ACC112 (cell line): ENCODE results near the gene SKIL.

Source experiments
- H2AFZ ChIP-seq: fragments of 200-600 bp; sonication (generic); one replicate; pipeline ENCODE4 v1.6.0; 2017; ENCODE audit warnings: antibody characterized with exemption, low read length; ENCODE audit not compliant: unreplicated experiment
- H3K27ac ChIP-seq: fragments of 200-600 bp; sonication (generic); 2 replicates; pipeline ENCODE4 v1.5.1; 2014; ENCODE audit warnings: low read depth, mild to moderate bottlenecking, antibody characterized with exemption, low read length, moderate library complexity
- H3K27me3 ChIP-seq: fragments of 200-600 bp; sonication (generic); 2 replicates; pipeline ENCODE4 v1.6.1; 2014; ENCODE audit warnings: mild to moderate bottlenecking, antibody characterized with exemption, low read length, moderate library complexity, mixed read lengths; ENCODE audit not compliant: insufficient read depth
- H3K36me3 ChIP-seq: fragments of 200-600 bp; sonication (generic); 2 replicates; pipeline ENCODE4 v1.6.1; 2016; ENCODE audit warnings: mild to moderate bottlenecking, antibody characterized with exemption, low read length, moderate library complexity, mixed read lengths; ENCODE audit not compliant: insufficient read depth
- H3K4me1 ChIP-seq: fragments of 200-600 bp; sonication (generic); one replicate; pipeline ENCODE4 v1.6.1; 2016; ENCODE audit warnings: low read length, mixed read lengths; ENCODE audit not compliant: insufficient read depth, unreplicated experiment, control insufficient read depth
- H3K4me3 ChIP-seq: fragments of 200-600 bp; sonication (generic); 2 replicates; pipeline ENCODE4 v1.5.1; 2014; ENCODE audit warnings: mild to moderate bottlenecking, low read depth, low read length
- H3K79me2 ChIP-seq: fragments of 200-600 bp; sonication (generic); one replicate; pipeline ENCODE4 v1.6.0; 2016; ENCODE audit warnings: low read length; ENCODE audit not compliant: control insufficient read depth, unreplicated experiment, insufficient read depth

Gene SKIL

DNA sequence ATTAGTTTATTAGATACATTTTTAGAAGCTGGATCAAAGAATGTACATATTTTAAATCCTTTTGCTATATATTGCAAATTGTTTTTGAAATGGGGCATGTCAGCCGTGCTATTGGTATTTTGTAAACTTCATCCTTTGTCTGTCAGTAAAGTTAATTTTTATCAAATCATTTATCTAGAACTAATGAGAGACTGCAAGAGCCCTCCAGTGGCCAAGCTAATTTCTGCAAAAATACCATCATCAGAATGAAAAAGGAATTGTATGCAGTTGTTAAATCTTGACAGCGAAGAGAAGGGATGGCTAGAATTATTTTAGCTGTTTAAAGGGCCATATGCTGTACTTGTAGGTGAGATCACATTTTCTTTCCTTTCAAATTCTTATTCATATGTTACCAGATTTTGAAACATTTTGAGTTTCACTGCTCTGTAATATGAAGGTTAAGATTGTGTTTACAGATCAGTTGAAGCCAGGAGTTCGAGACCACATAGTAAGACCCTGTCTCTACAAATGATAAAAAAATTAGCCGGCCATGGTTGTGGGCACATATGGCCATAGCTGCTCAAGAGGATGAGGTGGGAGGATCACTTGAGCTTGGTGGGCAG lies 53.0 kb downstream of the SKIL start:
- no peak overlapping the region for H3K4me3 ChIP-seq
- H3K79me2 ChIP-seq: no peaks in the 10 kb centered on the region
- no peaks in the 10 kb centered on the region for H3K36me3 ChIP-seq
- H3K27ac ChIP-seq: no peak overlapping the region
- H3K4me1 ChIP-seq: peaks cover 6% of the 10 kb centered on the region
- no peak overlapping the region for H2AFZ ChIP-seq
- H3K27me3 ChIP-seq: no peaks in the 10 kb centered on the region

DNA sequence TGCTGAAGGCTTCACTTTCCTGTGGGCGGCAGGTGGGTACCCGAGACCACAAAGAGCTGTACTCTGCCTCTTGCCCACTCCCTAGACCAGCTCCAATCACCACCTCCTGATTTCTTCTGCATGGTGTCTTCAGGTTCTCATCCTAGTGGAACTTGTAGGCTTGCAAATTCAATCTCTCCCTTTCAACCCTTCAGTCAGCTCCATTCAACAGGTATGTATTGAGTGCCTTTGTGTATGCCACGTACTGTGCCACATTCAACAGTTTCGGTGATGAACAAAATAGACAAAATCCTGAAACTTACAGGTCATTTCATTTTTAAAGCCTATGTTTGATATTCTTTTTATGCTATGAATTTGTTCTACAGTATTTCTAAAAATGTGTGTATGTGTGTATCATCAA lies 55.8 kb downstream of the SKIL start:
- no peak overlapping the region for H2AFZ ChIP-seq
- H3K4me1 ChIP-seq: peaks cover 6% of the 10 kb centered on the region
- H3K79me2 ChIP-seq: peaks cover 4% of the 10 kb centered on the region
- H3K36me3 ChIP-seq: no peaks in the 10 kb centered on the region
- no peak overlapping the region for H3K4me3 ChIP-seq
- H3K27ac ChIP-seq: no peak overlapping the region
- no peaks in the 10 kb centered on the region for H3K27me3 ChIP-seq

DNA sequence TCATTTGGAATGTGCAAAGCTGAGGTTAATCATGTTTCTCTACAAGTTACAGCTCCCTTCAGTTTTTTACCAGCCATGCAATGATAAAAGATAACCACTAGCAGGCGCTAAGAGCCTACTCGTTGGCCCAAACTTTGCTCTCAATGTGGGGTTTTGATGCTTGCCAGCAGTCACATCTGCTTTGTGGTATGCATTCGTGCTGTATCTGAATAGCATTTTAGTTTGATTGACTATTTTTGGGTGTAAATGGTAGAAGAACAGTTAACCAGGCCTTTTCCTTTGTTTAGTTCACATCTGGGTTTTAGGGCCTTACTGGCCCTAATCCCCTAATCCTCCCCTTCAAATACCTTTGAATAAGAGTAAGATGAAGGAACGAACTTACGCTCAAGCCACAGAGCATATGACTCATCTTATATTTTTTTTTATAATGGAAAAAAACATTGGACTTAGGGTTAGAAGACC lies 56.7 kb downstream of the SKIL start:
- H3K27ac ChIP-seq: peak overlapping the region; percentile 15; the same call in 1 of the 2 replicates
- no peaks in the 10 kb centered on the region for H3K36me3 ChIP-seq
- H3K79me2 ChIP-seq: peaks cover 12% of the 10 kb centered on the region
- H3K4me1 ChIP-seq: peaks cover 6% of the 10 kb centered on the region
- H3K4me3 ChIP-seq: peak overlapping the region; percentile 39; the same call in 1 of the 2 replicates
- peak overlapping the region; percentile 87 for H2AFZ ChIP-seq
- H3K27me3 ChIP-seq: no peaks in the 10 kb centered on the region

DNA sequence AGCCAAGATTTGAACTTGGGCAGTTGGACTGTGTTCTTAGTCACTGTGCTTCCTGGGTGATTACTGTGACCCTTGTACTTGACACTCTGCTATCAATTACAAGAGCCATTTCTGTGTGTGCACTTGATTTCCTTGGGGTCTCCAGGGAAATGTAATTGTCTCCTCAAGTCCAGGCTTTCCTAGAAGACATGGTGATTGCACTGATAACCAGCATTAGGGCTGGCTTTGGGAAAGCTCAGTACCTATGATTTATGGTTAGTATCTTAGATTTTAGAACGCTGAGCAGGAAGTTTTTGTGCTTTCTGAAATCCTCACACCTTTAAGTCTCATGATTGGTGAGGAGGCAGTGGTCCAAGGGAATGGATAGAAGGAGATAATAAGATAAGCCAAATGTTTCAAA lies 59.6 kb downstream of the SKIL start:
- Histone ChIP-seq H3K4me3 (no peak overlapping the region), H3K27ac (no peak overlapping the region), H3K27me3 (no peaks in the 10 kb centered on the region), H3K36me3 (no peaks in the 10 kb centered on the region), H3K4me1 (peaks cover 6% of the 10 kb centered on the region), H2AFZ (no peak overlapping the region), H3K79me2 (peaks cover 41% of the 10 kb centered on the region)

DNA sequence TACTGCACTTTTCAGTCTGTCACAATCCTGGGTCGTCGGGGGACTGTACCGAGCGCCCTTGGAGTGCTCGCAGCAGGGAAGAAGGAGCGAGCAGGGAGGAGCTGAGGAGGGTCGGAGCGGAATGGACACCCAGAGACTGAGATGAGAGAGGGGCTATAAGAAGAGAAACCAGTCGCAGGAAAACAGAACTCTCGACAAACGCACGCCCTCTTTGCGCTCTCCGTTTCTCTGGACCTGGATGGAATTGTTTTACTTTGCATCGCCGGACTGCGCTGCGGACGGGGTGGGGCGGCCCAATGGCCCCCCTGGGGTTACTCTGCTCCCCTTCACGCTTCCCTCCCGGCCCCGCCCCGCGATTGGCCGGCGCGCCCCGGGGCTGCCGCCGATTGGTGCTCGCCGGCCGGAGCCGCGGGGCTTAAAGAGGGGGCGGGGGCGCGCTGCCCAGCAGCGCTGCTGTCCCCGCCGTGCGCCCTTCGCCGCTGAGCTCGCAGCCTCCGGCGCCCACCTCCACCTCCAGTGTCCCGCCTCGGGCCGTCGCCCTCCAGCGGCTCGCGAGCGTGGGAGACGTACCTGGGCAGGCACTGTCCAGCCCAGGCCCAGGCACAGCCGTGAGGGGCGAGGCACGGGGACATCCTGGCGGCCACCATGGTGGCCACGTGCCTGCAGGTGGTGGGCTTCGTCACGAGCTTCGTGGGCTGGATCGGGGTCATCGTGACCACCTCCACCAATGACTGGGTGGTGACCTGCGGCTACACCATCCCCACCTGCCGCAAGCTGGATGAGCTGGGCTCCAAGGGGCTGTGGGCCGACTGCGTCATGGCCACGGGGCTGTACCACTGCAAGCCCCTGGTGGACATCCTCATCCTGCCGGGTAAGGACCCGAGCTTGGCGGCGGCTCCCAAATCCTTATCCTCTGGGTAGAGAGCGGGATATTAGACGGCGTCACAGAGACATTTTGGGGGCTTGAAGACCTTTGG lies 61.2 kb downstream of the SKIL start, which contains the start of gene CLDN11:
Gene CLDN11 (plus strand): TSS at position 447 of the 977 bp plus-strand sequence. CDS start 199 bp downstream, at position 646.
- Histone ChIP-seq H3K27me3 (no peaks in the 10 kb centered on the region), H2AFZ (peak within 1 kb of the TSS; percentile 88), H3K4me1 (peaks cover 12% of the 10 kb centered on the region), H3K4me3 (peak within 1 kb of the TSS; percentile 96), H3K27ac (peak within 1 kb of the TSS; percentile 23; the same call in 1 of the 2 replicates), H3K79me2 (peaks cover 53% of the 10 kb centered on the region), H3K36me3 (peaks cover 8% of the 10 kb centered on the region; the same call in 1 of the 2 replicates)

DNA sequence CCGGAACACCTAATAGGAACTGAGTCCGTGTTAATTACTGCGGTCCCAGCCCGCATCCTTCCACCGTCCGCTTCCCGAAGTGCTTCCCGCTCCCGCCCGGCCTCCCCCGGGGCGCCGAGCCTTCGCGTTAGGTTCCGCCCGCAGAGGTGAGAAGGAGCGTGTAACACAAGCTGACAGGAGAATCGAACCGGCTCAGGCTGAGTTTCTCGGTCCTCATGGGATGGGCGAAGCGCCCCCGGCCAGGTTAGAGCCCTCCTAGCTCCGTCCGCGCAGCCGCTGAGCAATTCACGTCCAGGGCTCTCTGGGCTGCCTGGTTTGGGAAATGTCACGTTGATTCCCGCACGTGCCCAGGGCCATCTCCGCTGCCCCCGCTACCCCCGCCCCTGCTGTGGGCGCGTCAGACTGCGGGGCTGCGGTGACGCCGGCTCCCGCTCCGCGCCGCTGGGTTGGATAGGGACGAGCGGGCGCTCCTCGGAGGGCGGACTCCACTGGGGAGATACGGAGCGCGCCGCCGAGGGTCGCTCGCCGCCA lies 62.1 kb downstream of the SKIL start:
- H3K27me3 ChIP-seq: no peaks in the 10 kb centered on the region
- H2AFZ ChIP-seq: peak overlapping the region; percentile 88
- peaks cover 7% of the 10 kb centered on the region for H3K4me1 ChIP-seq
- peak overlapping the region; percentile 23; the same call in 1 of the 2 replicates for H3K27ac ChIP-seq
- H3K79me2 ChIP-seq: peaks cover 60% of the 10 kb centered on the region
- peak overlapping the region; percentile 96 for H3K4me3 ChIP-seq
- peaks cover 13% of the 10 kb centered on the region; the same call in 1 of the 2 replicates for H3K36me3 ChIP-seq

DNA sequence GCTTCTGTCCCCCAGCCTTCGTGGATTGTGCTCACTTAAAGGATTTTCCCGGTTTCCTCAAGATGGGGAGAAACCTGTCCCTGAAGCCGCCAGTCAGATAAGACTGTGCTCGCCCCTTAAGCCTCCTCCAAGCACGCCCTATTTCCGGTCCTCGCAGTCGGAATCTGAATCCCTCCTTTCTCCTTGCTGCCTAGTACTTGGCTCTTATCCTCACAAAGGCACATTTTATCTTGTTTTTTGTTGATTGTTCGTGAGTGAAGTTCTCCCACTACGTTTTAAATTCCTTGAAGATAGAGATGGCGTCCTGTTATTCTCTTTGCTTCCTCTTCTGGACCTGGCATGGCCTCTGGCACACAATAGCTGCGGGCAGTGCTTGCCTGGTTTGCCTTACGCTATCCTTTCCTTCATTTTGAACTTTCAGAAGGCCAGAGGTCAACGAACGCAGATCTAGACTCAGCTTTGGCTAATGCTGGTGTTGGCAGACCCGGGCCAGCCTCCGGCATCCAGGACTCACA lies 62.8 kb downstream of the SKIL start:
- peak overlapping the region; percentile 23; the same call in 1 of the 2 replicates for H3K27ac ChIP-seq
- H3K79me2 ChIP-seq: peaks cover 67% of the 10 kb centered on the region
- peaks cover 6% of the 10 kb centered on the region for H3K4me1 ChIP-seq
- H3K4me3 ChIP-seq: peak overlapping the region; percentile 96
- H3K27me3 ChIP-seq: no peaks in the 10 kb centered on the region
- H3K36me3 ChIP-seq: peaks cover 18% of the 10 kb centered on the region
- H2AFZ ChIP-seq: no peak overlapping the region

DNA sequence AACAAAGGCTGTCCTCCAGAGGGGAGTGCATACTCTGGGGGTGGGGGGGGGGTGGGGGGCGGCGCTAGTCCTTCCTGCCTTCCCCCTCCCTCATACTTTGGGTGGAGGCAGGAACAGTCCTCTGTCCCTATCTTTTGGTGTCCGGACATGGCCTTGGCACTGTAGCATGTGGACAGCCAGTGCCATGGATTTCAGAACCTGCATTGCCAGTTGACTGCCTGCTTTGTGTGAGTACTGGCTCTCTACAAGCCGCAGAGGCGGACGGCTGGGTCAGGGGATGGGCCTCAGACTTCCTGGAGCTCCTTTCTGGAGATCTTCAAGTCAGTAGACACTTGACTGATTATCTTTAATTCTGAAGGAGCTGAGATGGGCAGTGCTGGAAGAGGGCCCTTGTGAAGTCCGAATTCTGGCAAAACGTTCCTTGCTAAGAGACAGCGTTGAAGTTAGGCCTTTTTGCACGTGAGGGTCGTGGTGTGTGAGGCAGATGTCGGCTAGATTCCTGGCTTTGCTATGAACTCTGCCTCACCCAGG lies 63.7 kb downstream of the SKIL start:
- H3K79me2 ChIP-seq: peaks cover 75% of the 10 kb centered on the region
- H2AFZ ChIP-seq: peak overlapping the region; percentile 86
- peak overlapping the region; percentile 33; the same call in 1 of the 2 replicates for H3K27ac ChIP-seq
- H3K4me1 ChIP-seq: peaks cover 6% of the 10 kb centered on the region
- peak overlapping the region; percentile 96 for H3K4me3 ChIP-seq
- H3K36me3 ChIP-seq: peaks cover 26% of the 10 kb centered on the region
- H3K27me3 ChIP-seq: no peaks in the 10 kb centered on the region

DNA sequence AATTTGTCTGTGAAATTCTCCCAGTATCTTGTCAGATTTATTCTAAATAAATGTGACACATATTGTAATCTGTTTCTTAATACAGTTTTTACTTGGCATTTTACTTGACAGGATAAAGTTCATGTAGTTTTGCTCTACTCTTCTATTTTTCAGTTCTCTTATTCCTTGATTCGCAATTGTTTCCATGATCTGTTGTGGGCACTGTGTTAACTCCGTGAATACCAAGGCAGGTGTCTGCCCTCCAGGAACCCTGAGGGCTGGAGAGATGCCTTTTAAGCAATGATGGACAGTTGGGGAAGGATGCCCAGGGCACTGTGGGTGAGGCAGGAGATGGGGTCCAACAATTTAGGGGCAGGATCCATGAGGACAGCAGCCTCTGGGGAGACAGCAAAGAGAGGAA lies 64.2 kb downstream of the SKIL start:
- H2AFZ ChIP-seq: peak overlapping the region; percentile 86
- H3K79me2 ChIP-seq: peaks cover 79% of the 10 kb centered on the region
- H3K36me3 ChIP-seq: peaks cover 31% of the 10 kb centered on the region
- H3K4me1 ChIP-seq: peaks cover 6% of the 10 kb centered on the region
- H3K27me3 ChIP-seq: no peaks in the 10 kb centered on the region
- H3K4me3 ChIP-seq: peak overlapping the region; percentile 96
- H3K27ac ChIP-seq: no peak overlapping the region

DNA sequence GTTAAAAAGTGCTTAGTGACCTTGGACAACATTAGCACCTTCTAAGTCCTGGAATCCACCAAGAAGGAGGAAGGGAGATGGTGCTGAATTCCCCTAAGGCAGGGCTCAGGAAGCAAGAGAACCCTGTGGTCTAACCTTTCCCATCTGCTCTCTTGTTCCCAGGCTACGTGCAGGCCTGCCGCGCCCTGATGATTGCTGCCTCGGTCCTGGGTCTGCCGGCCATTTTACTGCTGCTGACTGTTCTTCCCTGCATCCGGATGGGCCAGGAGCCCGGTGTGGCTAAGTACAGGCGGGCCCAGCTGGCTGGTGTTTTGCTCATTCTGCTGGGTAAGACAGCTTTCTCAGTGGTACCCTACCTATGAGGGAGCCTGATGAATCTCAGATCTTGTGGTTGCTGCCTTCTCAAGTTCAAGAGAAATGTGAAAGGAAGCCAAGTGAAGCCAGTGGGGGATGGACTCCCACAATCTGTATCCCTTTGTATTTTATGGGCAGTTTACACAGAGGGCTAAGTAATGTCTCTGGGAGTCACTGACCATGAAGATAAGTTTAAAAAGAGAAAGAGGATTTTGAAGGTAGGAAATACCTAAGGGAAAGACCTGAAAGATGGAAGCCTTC lies 65.6 kb downstream of the SKIL start:
- Histone ChIP-seq H2AFZ (no peak overlapping the region), H3K4me1 (peaks cover 8% of the 10 kb centered on the region), H3K36me3 (peaks cover 32% of the 10 kb centered on the region), H3K27ac (no peak overlapping the region), H3K27me3 (no peaks in the 10 kb centered on the region), H3K4me3 (no peak overlapping the region), H3K79me2 (peaks cover 80% of the 10 kb centered on the region)
